HG03521 (cell line): ENCODE measurements around the gene OR4C12.
"Not testable (repeated sequence)": the region's sequence is repeated elsewhere in the genome, so short reads cannot be mapped to it uniquely, and the experiment has no call there.

ENCODE experiments used
- ATAC-seq: cut with Tn5 transposase; IDR thresholded peaks from one replicate; pipeline ENCODE4 v1.9.1; 2021; ENCODE audit warnings: mild to moderate bottlenecking, moderate library complexity; ENCODE audit not compliant: unreplicated experiment

Gene OR4C12

DNA sequence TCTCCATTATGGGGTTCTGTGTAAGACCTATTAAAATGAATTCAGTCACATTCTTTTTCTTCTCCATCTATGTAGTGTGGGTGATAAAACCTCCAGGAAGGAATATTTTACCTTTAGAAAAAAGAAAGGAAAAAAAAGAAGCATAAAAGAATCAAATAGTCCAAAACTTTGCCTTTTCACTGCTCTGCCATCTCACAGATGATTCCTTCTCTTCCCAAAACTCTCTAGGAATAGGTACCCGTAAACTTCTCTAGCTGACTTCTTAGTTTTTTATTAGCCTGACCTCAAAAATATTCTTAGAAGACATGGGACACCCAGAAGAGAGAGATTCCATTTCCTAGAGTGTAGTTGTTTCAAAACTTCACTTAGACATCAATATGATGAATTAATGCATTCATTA, at the start of gene OR4C12:
Gene OR4C12 (minus strand): TSS at position 101 of the 400 bp plus-strand sequence. CDS start 34 bp downstream, at position 67.
- ATAC-seq = not testable (repeated sequence)

DNA sequence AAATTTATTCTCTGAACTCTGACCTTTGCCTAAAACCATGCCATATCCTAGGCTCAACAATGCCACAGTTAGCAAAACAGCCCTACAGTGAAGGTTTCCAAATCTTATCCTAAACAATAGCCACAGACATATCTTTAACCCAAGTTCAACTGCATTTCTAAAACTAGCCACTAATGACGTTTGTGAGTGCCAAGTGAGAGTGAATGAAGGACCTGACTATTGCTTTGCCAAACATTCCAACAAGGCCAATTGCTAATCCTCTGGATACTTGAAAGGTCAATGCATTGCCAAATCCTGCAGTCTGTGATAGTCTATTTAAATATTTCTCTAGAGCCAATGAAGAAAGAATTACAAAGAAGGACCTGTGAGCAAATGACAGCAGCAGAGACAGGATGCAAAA, 47.9 kb upstream of the OR4C12 start:
- no peak for ATAC-seq

DNA sequence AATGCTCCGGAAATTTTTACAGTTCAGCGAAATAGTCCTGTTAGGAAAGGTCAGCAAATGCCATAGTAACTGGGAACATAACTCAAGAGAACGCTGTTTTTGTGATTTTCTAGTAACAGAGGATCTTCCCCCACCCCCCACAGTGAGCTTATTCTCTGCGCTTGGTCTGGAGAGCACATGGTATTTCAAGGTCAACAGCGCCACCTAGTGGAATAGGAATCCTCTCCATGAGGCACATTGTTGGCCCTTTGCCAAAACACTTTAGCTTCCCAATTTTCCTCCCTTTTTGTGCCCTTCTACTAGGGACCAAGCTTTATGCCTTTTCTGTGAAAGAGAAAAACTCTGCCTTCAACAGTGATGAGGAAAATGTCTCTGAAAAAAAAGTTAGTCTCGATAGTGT, 13.2 kb upstream of the OR4C12 start:
- ATAC-seq = no peak

DNA sequence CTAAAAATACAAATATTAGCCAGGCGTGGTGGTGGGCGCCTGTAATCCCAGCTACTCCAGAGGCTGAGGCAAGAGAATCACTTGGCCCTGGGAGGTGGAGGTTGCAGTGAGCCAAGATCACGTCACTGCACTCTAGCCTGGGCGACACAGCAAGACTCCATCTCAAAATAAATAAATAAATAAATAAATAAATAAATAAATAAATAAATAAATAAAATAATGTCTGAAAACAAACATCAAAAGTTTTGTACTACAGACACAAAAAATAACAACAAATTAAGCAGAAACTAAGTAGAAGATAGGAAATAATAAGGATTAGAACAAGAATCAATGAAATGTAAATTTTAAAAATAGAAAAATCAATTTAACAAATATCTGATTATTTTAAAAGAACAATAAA, 8.9 kb downstream of the OR4C12 start:
- ATAC-seq = not testable (repeated sequence)

DNA sequence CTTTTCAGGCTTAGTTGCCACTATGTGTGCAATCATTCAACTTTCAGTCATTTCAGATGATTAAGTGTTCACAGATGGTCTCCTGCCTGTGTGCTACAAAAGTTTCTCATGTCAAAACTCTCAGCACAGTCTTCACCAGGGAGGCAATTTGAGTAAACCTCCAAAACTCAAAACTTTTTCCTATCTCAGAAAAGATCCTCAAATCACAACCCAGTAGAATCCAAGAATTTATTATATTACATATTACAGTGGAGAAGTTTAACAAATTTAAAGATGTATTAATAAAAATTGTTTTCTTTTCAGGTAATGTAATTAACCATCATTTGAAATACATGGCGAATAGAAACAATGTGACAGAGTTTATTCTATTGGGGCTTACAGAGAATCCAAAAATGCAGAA, 30.2 kb downstream of the OR4C12 start, which contains the start of gene OR4C13:
Gene OR4C13 (plus strand): TSS at position 301 of the 400 bp plus-strand sequence. CDS start 32 bp downstream, at position 333.
- ATAC-seq = no peak

DNA sequence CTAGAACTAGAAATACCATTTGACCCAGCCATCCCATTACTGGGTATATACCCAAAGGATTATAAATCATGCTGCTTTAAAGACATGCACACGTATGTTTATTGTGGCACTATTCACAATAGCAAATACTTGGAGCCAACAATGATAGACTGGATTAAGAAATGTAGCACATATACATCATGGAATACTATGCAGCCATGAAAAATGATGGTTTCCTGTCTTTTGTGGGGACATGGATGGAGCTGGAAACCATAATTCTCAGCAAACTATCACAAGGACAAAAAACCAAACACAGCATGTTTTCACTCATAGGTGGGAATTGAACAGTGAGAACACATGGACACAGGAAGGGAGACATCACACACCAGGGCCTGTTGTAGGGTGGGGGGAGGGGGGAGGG, 33.6 kb downstream of the OR4C12 start:
- not testable (repeated sequence) for ATAC-seq
